Liver (tissue), 9 donors: ENCODE data around the gene SUMO1. TPM values are rescaled to one million over a fixed set of nuclear protein-coding genes. Genes with fewer than 3 reads are reported as not detected.
"Not testable (repeated sequence)": the region's sequence is repeated elsewhere in the genome, so short reads cannot be mapped to it uniquely, and the experiment has no call there.

ENCODE experiments used
- DNase-seq: peaks from one replicate; pipeline ENCODE4 v3.0.0-alpha.2; 2017; ENCODE audit warnings: low spot score
- H3K27ac ChIP-seq, 2 donors: one replicate each; pipeline ENCODE4 v1.7.0; 2013; ENCODE audit warnings: inconsistent platforms in 2 of 2, low read length in 2 of 2, control low read depth in 1 of 2, low read depth in 1 of 2, mild to moderate bottlenecking in 1 of 2
- H3K27me3 ChIP-seq, 4 donors: one replicate each; pipeline versions ENCODE4 v1.6.1 to v1.7.0; 2013; ENCODE audit warnings: low read length in 3 of 4, inconsistent platforms in 1 of 4, mild to moderate bottlenecking in 1 of 4, moderate library complexity in 1 of 4; ENCODE audit not compliant: control insufficient read depth in 4 of 4, insufficient read depth in 4 of 4
- H3K36me3 ChIP-seq, 4 donors: one replicate each; pipeline versions ENCODE4 v1.6.1 to v1.7.0; 2013; ENCODE audit warnings: low read length in 3 of 4, mild to moderate bottlenecking in 3 of 4, low read depth in 1 of 4, moderate library complexity in 1 of 4; ENCODE audit not compliant: control insufficient read depth in 4 of 4, insufficient read depth in 3 of 4
- H3K4me1 ChIP-seq, 4 donors: one replicate each; pipeline versions ENCODE4 v1.6.1 to v1.7.0; 2013; ENCODE audit warnings: low read length in 3 of 4, mild to moderate bottlenecking in 3 of 4, moderate library complexity in 1 of 4; ENCODE audit not compliant: control insufficient read depth in 4 of 4, insufficient read depth in 4 of 4
- H3K4me3 ChIP-seq, 3 donors: one replicate each; pipeline versions ENCODE4 v1.6.1 to v1.7.0; 2013; ENCODE audit warnings: low read length in 3 of 3, control low read depth in 1 of 3, low read depth in 1 of 3, mild to moderate bottlenecking in 1 of 3
- H3K9ac ChIP-seq, 2 donors: one replicate each; pipeline ENCODE4 v1.7.0; 2013; ENCODE audit warnings: low read length in 2 of 2, mild to moderate bottlenecking in 2 of 2, moderate library complexity in 2 of 2, control low read depth in 1 of 2, low read depth in 1 of 2
- H3K9me3 ChIP-seq, 4 donors: one replicate each; pipeline versions ENCODE4 v1.6.1 to v1.7.0; 2013; ENCODE audit warnings: low read length in 3 of 4; ENCODE audit not compliant: control insufficient read depth in 4 of 4
- ATF3 ChIP-seq: IDR thresholded peaks from 2 replicates; pipeline ENCODE4 v1.6.1; 2016; ENCODE audit warnings: antibody characterized with exemption
- CTCF ChIP-seq: fragments of 150-350 bp; IDR thresholded peaks from 2 replicates; pipeline ENCODE4 v1.5.1; 2017; ENCODE audit warnings: improper control_type of control experiment, low read depth, low read length; ENCODE audit not compliant: missing input control
- EGR1 ChIP-seq, 2 donors: IDR thresholded peaks; 2 replicates each; pipeline ENCODE4 v1.6.1; 2016 to 2018; ENCODE audit warnings: antibody characterized with exemption in 2 of 2, low read depth in 2 of 2
- FOXA1 ChIP-seq: IDR thresholded peaks from 2 replicates; pipeline ENCODE4 v1.6.1; 2016; ENCODE audit warnings: antibody characterized with exemption
- FOXA2 ChIP-seq: IDR thresholded peaks from 2 replicates; pipeline ENCODE4 v1.6.1; 2016; ENCODE audit warnings: antibody characterized with exemption
- GABPA ChIP-seq, 2 donors: IDR thresholded peaks in 1 of 2; conservative IDR thresholded peaks in 1 of 2; 2 replicates each; pipeline ENCODE4 v1.6.1; 2016; ENCODE audit warnings: antibody characterized with exemption in 2 of 2, mild to moderate bottlenecking in 1 of 2, moderate library complexity in 1 of 2
- HNF4A ChIP-seq, 2 donors: conservative IDR thresholded peaks; 2 replicates each; pipeline ENCODE4 v1.6.1; 2016; ENCODE audit warnings: antibody characterized with exemption in 2 of 2, mild to moderate bottlenecking in 2 of 2
- HNF4G ChIP-seq: IDR thresholded peaks from 2 replicates; pipeline ENCODE4 v1.6.1; 2016; ENCODE audit warnings: antibody characterized with exemption
- JUND ChIP-seq, 2 donors: IDR thresholded peaks; 2 replicates each; pipeline ENCODE4 v1.6.1; 2016; ENCODE audit warnings: antibody characterized with exemption in 2 of 2
- RXRA ChIP-seq, 2 donors: IDR thresholded peaks; 2 replicates each; pipeline ENCODE4 v1.6.1; 2017 to 2018; ENCODE audit warnings: antibody characterized with exemption in 2 of 2, mild to moderate bottlenecking in 1 of 2
- TAF1 ChIP-seq: conservative IDR thresholded peaks from 2 replicates; pipeline ENCODE4 v1.6.1; 2016; ENCODE audit warnings: antibody characterized with exemption, mild to moderate bottlenecking
- YY1 ChIP-seq: IDR thresholded peaks from 2 replicates; pipeline ENCODE4 v1.6.1; 2016; ENCODE audit warnings: antibody characterized with exemption, mild to moderate bottlenecking
- ZBTB33 ChIP-seq: IDR thresholded peaks from 2 replicates; pipeline ENCODE4 v1.6.1; 2016; ENCODE audit warnings: antibody characterized with exemption
- WGBS: extraction: QIAGEN DNeasy Blood & Tissue Kit; methylation state at CpG from one replicate; pipeline ENCODE4 v1.1.7; 2013; 5-methylcytosine and 5-hydroxymethylcytosine counted together
- polyA plus RNA-seq, 2 donors: library from polyadenylated mRNA; stranded (reverse) in 1 of 2; unstranded in 1 of 2; fragments of 200-250 nt in 1 of 2; fragments of >200 nt in 1 of 2; fragmentation: Nextera tagmentation in 1 of 2; extraction: Ambion mirVana in 1 of 2; gene quantifications; one replicate each; pipeline versions ENCODE4 v1.2.1 to v1.2.3, GENCODE V29; 2013 to 2015
- total RNA-seq, 2 donors: library from RNA; depleted of rRNA; stranded (reverse); fragments of >200 nt; gene quantifications; one replicate each; pipeline ENCODE4 v1.2.3, GENCODE V29; 2014
- donor health status: healthy.
- donor health status: healthy.
- donor health status: healthy.
- donor health status: healthy.
- donor health status: healthy.

The SUMO1 gene
- total and polyA plus RNA-seq, 4 donors, result 42.7 to 139 (median 51.4) TPM

- 60% methylated on average over 6 of the region's 6 CpGs for WGBS
These were observed 39.8 kb upstream of the SUMO1 start for GRCh38 chr2:202278036-202278760.

GRCh38 chr2:202276078-202276720 is 37.8 kb upstream of the SUMO1 start:
- H3K9me3 ChIP-seq, H3K27me3 ChIP-seq, H3K4me3 ChIP-seq, H3K9ac ChIP-seq, DNase-seq: not testable (repeated sequence)
- peak overlapping the region; percentile 20 to 33 for H3K27ac ChIP-seq
- peaks cover 3 to 26% (median 10%) of the 10 kb centered on the region in 4 donors for H3K36me3 ChIP-seq
- WGBS, result 91% methylated on average over 11 of the region's 11 CpGs
- peaks cover 0 to 12% (median 6%) of the 10 kb centered on the region in 4 donors for H3K4me1 ChIP-seq

More at GRCh38 chr2:202278036-202278760, 39.8 kb upstream of the SUMO1 start:
- peak overlapping the region; percentile 80 to 91 for H3K27ac ChIP-seq
- no peak for DNase-seq
- peaks cover 8 to 46% (median 21%) of the 10 kb centered on the region in 4 donors for H3K36me3 ChIP-seq
- peaks cover 0 to 12% (median 6%) of the 10 kb centered on the region in 4 donors for H3K4me1 ChIP-seq
- H3K9me3 ChIP-seq, result no peaks in the 10 kb centered on the region
- peak in 1 of 2 donors; percentile 10 for TF ChIP-seq GABPA (IDR thresholded peaks at IDR 0.05 in 1 of 2, conservative IDR thresholded peaks at IDR 0.05 in 1 of 2)
- no peak for TF ChIP-seq CTCF
- peak; percentile 81 to 94 for TF ChIP-seq JUND (IDR thresholded peaks at IDR 0.05)
- TF ChIP-seq HNF4A (conservative IDR thresholded peaks at IDR 0.05), result peak in 1 of 2 donors; percentile 39
- TF ChIP-seq ATF3, result peak; percentile 74
- no peak for TF ChIP-seq FOXA2
- TF ChIP-seq ZBTB33, result no peak
- H3K27me3 ChIP-seq, result no peaks in the 10 kb centered on the region
- H3K9ac ChIP-seq, result peak overlapping the region in 1 of 2 donors; percentile 48
- no peak overlapping the region for H3K4me3 ChIP-seq

GRCh38 chr2:202270487-202270886 is 32.1 kb upstream of the SUMO1 start:
- H3K4me3 ChIP-seq, result no peak overlapping the region
- no peak overlapping the region for H3K27ac ChIP-seq
- peaks cover 4 to 17% (median 9%) of the 10 kb centered on the region in 4 donors for H3K4me1 ChIP-seq
- DNase-seq, result no peak
- 86% methylated on average over 3 of the region's 3 CpGs for WGBS
- no peak overlapping the region for H3K9ac ChIP-seq
- H3K9me3 ChIP-seq, result no peaks in the 10 kb centered on the region
- no peaks in the 10 kb centered on the region for H3K27me3 ChIP-seq
- peaks cover 0 to 3% (median 0%) of the 10 kb centered on the region in 4 donors for H3K36me3 ChIP-seq
- TF ChIP-seq HNF4G, result no peak
- TF ChIP-seq TAF1, result no peak
- TF ChIP-seq FOXA1, result no peak
- no peak for TF ChIP-seq CTCF
- TF ChIP-seq GABPA (IDR thresholded peaks at IDR 0.05 in 1 of 2, conservative IDR thresholded peaks at IDR 0.05 in 1 of 2), result no peak
- TF ChIP-seq EGR1 (IDR thresholded peaks at IDR 0.05; ENCODE audit: low read depth in 2 of 2), result no peak
- TF ChIP-seq ATF3, result no peak
- TF ChIP-seq YY1, result no peak
- no peak for TF ChIP-seq ZBTB33
- no peak for TF ChIP-seq JUND (IDR thresholded peaks at IDR 0.05)
- TF ChIP-seq HNF4A (conservative IDR thresholded peaks at IDR 0.05), result no peak
- TF ChIP-seq RXRA (IDR thresholded peaks at IDR 0.05), result no peak
